Ishikawa (cell line): ENCODE measurements around the gene TUBAL3.

Experiments
- CEBPB ChIP-seq: IDR thresholded peaks from 2 replicates; pipeline ENCODE4 v1.6.1; 2012
- EP300 ChIP-seq: IDR thresholded peaks from 2 replicates; pipeline ENCODE4 v1.6.1; 2012; ENCODE audit warnings: borderline replicate concordance
- FOXM1 ChIP-seq: IDR thresholded peaks from 2 replicates; pipeline ENCODE4 v1.6.1; 2012; ENCODE audit warnings: low read depth, borderline replicate concordance
- NFIC ChIP-seq: IDR thresholded peaks from 2 replicates; pipeline ENCODE4 v1.6.1; 2012
- RAD21 ChIP-seq: IDR thresholded peaks from 2 replicates; pipeline ENCODE4 v1.6.1; 2012; ENCODE audit warnings: low read depth
- TCF12 ChIP-seq: IDR thresholded peaks from 2 replicates; pipeline ENCODE4 v1.6.1; 2012; ENCODE audit warnings: low read depth
- TEAD4 ChIP-seq: IDR thresholded peaks from 2 replicates; pipeline ENCODE4 v1.6.1; 2012
- TF ChIP-seq, protein P1 (sequence below): IDR thresholded peaks from 2 replicates; pipeline ENCODE4 v1.6.1; 2012; ENCODE audit warnings: low read depth, mild to moderate bottlenecking
- TF ChIP-seq, protein P2 (sequence below): IDR thresholded peaks from 2 replicates; pipeline ENCODE4 v1.6.1; 2012

DNA sequence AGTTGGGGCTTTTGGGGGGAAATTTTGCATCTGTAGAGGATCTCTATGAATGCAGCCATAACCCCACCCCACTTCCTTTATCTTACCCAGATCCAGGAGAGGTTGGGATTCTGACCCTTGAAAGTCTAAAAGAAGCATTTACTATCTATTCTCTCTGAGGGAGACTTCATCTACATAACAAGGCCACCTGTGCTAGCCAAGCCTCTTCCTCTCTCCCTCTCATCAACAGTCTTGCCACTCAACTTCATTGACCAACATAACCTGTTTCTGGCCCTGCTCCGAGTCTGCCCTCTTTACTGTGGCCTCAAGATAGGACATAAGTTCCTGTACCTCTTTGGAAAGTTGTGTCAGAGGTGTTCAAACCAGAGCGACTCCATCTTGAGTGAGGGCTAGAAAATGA lies 19.4 kb downstream of the TUBAL3 start:
- TF ChIP-seq TEAD4: no peak
- TF ChIP-seq, protein P1, sequence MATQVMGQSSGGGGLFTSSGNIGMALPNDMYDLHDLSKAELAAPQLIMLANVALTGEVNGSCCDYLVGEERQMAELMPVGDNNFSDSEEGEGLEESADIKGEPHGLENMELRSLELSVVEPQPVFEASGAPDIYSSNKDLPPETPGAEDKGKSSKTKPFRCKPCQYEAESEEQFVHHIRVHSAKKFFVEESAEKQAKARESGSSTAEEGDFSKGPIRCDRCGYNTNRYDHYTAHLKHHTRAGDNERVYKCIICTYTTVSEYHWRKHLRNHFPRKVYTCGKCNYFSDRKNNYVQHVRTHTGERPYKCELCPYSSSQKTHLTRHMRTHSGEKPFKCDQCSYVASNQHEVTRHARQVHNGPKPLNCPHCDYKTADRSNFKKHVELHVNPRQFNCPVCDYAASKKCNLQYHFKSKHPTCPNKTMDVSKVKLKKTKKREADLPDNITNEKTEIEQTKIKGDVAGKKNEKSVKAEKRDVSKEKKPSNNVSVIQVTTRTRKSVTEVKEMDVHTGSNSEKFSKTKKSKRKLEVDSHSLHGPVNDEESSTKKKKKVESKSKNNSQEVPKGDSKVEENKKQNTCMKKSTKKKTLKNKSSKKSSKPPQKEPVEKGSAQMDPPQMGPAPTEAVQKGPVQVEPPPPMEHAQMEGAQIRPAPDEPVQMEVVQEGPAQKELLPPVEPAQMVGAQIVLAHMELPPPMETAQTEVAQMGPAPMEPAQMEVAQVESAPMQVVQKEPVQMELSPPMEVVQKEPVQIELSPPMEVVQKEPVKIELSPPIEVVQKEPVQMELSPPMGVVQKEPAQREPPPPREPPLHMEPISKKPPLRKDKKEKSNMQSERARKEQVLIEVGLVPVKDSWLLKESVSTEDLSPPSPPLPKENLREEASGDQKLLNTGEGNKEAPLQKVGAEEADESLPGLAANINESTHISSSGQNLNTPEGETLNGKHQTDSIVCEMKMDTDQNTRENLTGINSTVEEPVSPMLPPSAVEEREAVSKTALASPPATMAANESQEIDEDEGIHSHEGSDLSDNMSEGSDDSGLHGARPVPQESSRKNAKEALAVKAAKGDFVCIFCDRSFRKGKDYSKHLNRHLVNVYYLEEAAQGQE: no peak
- TF ChIP-seq FOXM1: no peak
- TF ChIP-seq, protein P2, sequence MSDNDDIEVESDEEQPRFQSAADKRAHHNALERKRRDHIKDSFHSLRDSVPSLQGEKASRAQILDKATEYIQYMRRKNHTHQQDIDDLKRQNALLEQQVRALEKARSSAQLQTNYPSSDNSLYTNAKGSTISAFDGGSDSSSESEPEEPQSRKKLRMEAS: no peak
- no peak for TF ChIP-seq RAD21
- no peak for TF ChIP-seq EP300
- TF ChIP-seq CEBPB: no peak
- no peak for TF ChIP-seq NFIC
- no peak for TF ChIP-seq TCF12
